SIG-M5 treated with dmso at 0.1 percent for 504 hours (cell line): ENCODE results near the gene KRTAP10-6.
"Not testable (repeated sequence)": the region's sequence is repeated elsewhere in the genome, so short reads cannot be mapped to it uniquely, and the experiment has no call there.

ENCODE experiments used
- DNase-seq: peaks from one replicate; lab custom pipeline; 2025; ENCODE audit not compliant: unreplicated experiment; lab: John Stamatoyannopoulos, UW

The KRTAP10-6 gene

GRCh38 chr21:44599264-44600029, 7.1 kb upstream of the KRTAP10-6 start:
- DNase-seq, result no peak

DNA sequence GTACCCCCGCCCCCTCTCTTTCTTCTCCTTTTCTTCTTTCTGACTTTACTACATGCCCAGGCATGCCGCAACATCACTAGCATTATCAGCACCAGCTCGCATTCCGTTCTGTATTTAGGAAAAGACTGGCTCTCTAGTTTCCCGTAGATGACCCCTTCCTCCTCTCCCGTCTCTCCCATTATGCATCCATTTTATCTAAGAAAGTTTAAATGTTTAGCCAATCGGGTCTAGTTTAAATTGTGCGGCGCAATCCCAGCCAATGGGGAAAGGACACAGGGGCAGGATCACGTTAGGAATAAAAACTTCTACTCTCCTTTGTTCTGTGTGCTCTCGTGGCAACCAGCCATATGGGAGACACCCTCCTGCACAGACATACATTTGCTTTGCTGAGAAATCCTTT, 5.8 kb upstream of the KRTAP10-6 start:
- DNase-seq, result no peak

DNA sequence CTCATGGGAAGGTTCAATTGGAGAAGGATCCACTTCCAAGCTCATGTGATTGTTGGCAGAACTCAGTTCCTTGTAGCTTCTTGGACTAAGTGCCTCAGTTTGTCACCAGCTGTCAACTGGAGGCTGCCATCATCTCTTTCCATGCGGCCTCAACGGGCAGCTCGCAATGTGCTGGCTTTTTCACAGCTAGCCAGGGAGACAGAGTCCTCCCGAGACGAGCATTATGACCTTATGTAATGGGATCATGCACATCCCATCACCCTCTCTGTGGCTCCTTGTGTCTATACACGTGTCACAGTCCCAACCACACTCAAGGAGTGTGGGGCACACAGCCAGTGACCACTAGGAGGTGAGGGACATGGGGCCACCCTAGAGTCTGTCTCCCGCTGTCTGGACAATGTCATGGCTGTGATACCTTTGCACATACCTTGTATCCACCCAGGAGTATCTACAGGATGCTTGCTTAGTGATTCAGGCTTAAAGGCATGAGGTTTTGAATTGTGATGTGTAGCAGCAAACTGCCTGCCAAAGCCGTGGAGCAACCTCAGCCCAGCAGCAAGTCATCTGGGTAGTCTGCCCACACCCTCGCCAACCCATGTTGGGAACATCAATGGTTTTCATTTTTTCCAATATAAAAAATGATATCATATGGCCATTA, 3.9 kb upstream of the KRTAP10-6 start:
- no peak for DNase-seq

DNA sequence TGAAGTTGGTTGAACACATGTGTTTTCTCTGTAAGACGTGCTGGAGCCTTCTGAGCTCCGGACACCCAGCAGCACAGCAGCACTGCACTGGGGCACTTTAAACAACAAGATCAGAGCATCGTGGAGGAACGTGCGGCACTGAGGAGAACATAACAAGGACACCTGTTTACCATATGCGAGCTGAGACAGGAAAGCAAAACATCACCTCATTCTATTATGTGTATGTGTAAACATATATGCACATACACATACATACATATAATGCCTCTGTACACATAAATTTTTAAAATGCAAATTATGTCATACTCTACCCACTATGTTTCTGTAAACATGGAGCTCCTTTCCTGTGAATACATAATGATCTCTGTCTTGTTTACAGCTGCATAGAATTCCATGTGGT, 3.2 kb upstream of the KRTAP10-6 start:
- DNase-seq, result no peak

DNA sequence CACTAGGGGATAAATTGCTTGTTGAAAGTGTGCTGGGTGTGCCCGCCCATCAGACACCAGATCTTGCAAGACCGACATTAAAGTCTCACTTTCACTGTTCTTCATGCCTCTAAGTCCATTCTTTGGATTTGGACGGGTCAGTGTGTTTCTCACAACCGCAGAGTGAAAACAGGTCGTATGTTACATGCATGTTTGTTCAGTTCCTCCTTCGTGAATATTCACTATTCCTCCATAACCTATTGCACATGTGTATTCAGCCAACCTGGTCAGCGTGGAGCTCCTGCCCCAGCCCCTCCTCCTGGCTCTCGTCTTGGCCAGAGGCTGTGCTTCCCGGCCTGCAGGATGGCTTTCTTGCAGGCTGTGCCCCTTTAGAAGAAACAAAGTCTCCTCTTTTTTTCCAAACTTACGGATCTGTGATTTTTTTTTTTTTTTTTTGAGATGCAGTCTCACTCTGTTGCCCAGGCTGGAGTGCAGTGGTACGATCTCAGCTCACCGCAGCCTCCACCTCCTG, 2.2 kb upstream of the KRTAP10-6 start:
- DNase-seq, result no peak

GRCh38 chr21:44593598-44594405, 1.5 kb upstream of the KRTAP10-6 start:
- no peak for DNase-seq

DNA sequence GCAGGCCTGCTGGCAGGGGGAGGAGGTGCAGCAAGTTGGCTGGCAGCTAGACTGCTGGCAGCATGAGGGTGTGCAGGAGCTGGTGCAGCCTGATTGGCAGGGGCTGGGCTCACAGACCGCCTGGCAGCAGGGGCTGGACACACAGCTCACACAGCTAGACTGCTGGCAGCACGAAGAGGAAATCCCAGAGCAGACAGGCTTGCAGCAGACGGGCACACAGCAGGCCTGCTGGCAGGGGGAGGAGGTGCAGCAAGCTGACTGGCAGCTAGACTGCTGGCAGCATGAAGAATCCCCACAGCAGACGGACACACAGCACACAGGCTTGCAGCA, 539 bp downstream of the KRTAP10-6 start:
- not testable (repeated sequence) for DNase-seq

DNA sequence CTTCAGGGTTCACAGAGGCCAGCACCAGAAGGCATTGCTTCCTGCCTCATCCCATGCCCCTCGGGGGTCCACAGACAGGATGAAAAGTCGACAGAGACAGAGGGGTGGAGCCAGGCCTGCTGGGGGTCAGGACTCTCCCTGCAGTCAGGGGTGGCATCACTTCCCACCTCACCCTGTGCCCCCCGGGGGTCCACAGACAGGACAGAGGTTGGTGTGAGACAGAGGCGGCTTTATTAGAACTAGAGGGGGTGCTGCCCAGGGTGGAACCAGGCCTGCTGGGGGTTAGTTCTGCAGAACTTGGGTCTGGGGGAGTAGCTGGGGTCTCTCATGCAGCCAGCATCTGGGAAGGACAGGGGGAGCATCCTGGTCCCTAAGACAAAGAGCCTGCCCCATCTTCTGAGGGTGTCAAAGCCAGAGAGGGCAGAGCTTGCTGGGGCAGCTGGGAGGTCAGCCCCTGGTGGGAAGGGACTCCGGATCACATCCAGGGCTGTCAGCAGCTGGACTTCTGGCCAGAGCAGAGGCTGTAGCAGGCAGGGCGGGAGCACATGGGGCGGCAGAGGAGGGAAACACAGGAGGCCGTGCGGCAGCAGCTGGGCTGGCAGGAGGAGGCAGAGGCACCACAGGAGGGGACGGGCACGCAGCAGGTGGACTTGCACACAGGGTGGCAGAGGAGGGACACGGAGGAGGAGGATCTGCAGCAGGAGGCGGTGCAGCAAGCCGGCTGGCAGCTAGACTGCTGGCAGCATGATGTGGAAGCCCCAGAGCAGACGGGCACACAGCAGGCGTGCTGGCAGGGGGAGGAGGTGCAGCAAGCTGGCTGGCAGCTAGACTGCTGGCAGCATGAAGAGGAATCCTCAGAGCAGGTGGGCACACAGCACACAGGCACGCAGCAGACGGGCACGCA, 1.2 kb downstream of the KRTAP10-6 start:
- not testable (repeated sequence) for DNase-seq

- no peak for DNase-seq
These were observed 2.0 kb downstream of the KRTAP10-6 start for GRCh38 chr21:44590311-44590721.

- DNase-seq, result no peak
These were observed 2.6 kb downstream of the KRTAP10-6 start for GRCh38 chr21:44589586-44590305.

DNA sequence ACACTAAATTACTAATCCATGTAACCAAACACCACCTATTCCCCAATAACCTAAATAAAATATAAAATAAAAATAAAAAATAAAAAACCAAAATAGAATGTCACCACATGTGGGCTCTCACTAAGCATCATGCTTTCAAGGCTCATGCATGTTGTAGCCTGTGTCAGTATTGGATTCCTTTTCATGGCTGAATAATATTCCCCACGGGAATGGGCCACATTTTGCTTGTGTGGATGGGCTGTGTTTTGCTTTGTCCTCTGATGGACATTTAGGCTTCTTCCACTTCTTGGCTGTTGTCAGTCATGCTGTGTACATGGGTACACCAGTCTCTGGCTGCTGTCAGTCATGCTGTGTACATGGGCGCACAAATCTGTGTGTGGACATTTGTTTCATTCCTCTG, 3.2 kb downstream of the KRTAP10-6 start:
- DNase-seq, result no peak

DNA sequence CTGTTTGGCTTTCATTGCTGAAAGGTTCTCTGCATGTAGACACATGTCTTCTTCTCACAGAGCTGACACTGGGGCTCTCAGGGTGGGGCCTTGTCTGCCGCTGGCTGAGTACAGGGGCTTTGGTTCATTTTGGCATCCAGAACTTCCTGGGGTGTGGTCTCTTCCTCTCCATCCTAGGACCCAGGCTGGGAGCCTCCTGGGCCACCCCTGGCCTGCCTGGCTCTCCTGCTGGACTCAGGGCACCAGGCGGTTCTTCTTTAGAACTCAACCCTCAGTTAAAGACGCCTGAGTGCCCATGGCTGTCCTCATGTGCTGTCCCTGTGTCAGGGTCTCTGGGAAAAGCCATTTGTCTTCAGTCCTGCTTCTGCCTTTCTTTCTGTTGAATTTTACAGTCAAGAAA, 6.4 kb downstream of the KRTAP10-6 start:
- no peak for DNase-seq

DNA sequence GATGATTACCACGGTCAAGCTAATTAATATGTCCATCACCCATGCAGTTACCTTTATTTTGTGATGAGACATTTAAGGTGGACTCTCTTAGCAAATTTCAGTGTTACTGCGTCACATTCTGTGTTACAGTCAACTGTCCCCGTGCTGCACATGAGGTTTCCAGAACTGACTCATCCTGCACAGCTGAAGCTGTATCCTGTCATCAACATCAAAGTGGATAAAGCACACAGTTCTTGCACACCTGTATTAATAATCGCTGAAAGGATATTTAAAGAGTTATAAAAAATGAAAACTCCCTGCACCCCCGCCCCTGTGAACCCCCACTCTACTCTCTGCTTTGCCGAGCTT, 8.5 kb downstream of the KRTAP10-6 start:
- no peak for DNase-seq

- DNase-seq, result no peak
These were observed 9.1 kb downstream of the KRTAP10-6 start for GRCh38 chr21:44583089-44583799.

DNA sequence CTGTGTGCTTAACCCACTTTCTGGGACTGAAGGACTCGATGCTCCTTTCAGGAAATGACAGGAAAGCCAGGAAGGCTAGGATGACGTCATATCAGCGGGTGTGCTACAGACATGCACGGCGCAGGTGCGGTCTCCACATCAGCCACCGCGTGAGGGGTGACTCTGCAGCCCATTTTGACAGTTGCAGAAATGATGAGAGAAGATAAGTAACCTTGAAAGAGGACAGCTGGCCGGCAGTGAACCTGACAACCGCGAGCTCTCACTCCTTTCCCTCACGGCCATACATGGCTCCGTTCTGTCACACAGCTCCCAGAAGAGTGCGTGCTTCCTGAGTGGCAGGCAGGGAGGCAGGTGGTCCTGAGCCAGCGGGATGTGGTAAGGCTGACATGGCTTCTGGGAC, 10.2 kb downstream of the KRTAP10-6 start:
- DNase-seq, result no peak

DNA sequence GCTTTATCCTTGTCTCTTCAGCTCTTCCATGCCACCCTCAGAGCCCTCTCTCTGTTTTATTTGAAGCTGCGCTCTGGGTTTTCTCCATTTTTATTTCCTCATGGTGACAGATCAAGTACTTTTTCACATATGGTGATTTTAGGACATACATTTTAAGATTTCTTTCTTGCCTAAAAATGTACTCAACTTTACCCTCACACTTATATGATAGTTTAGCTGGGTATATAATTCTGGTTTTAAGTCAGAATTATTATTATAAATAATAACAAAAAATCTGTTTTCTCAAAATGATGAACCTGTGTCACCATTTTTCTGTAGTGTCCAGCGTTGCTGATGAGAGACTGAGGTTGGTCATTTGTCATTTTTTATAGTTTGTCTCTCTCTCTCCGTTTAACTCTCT, 11.1 kb downstream of the KRTAP10-6 start:
- no peak for DNase-seq

GRCh38 chr21:44580231-44580821, 12.0 kb downstream of the KRTAP10-6 start, which contains the start of gene KRTAP10-5:
TSS of gene KRTAP10-5 (minus strand) at chr21:44580604. CDS start at chr21:44580578, 26 bp downstream.
- DNase-seq, result not testable (repeated sequence)

- no peak for DNase-seq
These were observed 12.5 kb downstream of the KRTAP10-6 start for GRCh38 chr21:44579833-44580144.
